ENCODE data around the gene CHD5. TPM values are rescaled to one million over a fixed set of nuclear protein-coding genes. Genes with fewer than 3 reads are reported as not detected.
"Not testable (repeated sequence)": the region's sequence is repeated elsewhere in the genome, so short reads cannot be mapped to it uniquely, and the experiment has no call there.

CHD5 gene
- total RNA-seq, 4 donors from 2014 or later: 0.30 TPM; not detected in 3

- Histone ChIP-seq H3K27ac (no peak overlapping the region), H3K4me1 (peaks cover 0 to 13% (median 0%) of the 10 kb centered on the region in 4 donors), H3K27me3 (no peaks in the 10 kb centered on the region), H3K4me3 (no peak overlapping the region), H3K9me3 (no peaks in the 10 kb centered on the region), H3K36me3 (peaks cover 0 to 63% (median 5%) of the 10 kb centered on the region in 3 donors)
- TF ChIP-seq POLR2A (IDR thresholded peaks at IDR 0.05) (no peak), EP300 (IDR thresholded peaks at IDR 0.05) (no peak), CTCF (IDR thresholded peaks at IDR 0.05) (no peak)
- 89 to 90% methylated on average over 12 of the region's 12 CpGs for WGBS, 2 donors
- no peak for DNase-seq (ENCODE audit: low spot score in 2 of 2)
These were observed 41.2 kb upstream of the CHD5 start for GRCh38 chr1:6221210-6221784.

- WGBS, 2 donors: 68 to 86% methylated on average over 2 to 8 of the region's 8 CpGs
- Histone ChIP-seq H3K36me3 (peaks cover 0 to 63% (median 5%) of the 10 kb centered on the region in 3 donors), H3K4me1 (peaks cover 0 to 13% (median 0%) of the 10 kb centered on the region in 4 donors), H3K4me3 (no peak overlapping the region), H3K9me3 (no peaks in the 10 kb centered on the region), H3K27ac (no peak overlapping the region), H3K27me3 (no peaks in the 10 kb centered on the region)
- no peak for DNase-seq (ENCODE audit: low spot score in 2 of 2)
- TF ChIP-seq EP300 (IDR thresholded peaks at IDR 0.05) (no peak), CTCF (IDR thresholded peaks at IDR 0.05) (no peak), POLR2A (IDR thresholded peaks at IDR 0.05) (no peak)
These were observed 40.1 kb upstream of the CHD5 start for GRCh38 chr1:6220236-6220635.

- H3K4me1 ChIP-seq: peaks cover 0 to 13% (median 0%) of the 10 kb centered on the region in 4 donors
- not testable (repeated sequence) for H3K4me3 ChIP-seq; H3K27ac ChIP-seq; H3K27me3 ChIP-seq; DNase-seq (ENCODE audit: low spot score in 2 of 2); H3K9me3 ChIP-seq
- WGBS, 2 donors: 86 to 89% methylated on average over 11 of the region's 11 CpGs
- H3K36me3 ChIP-seq: peaks cover 0 to 57% (median 5%) of the 10 kb centered on the region in 3 donors
These were observed 39.5 kb upstream of the CHD5 start for GRCh38 chr1:6219641-6220040.

GRCh38 chr1:6218375-6219164 lies 38.4 kb upstream of the CHD5 start:
- WGBS, 2 donors: 80 to 89% methylated on average over 16 of the region's 16 CpGs
- H3K36me3 ChIP-seq: peaks cover 0 to 46% (median 0%) of the 10 kb centered on the region in 3 donors
- no peak overlapping the region for H3K27ac ChIP-seq
- DNase-seq (ENCODE audit: low spot score in 2 of 2): no peak
- peaks cover 0 to 13% (median 0%) of the 10 kb centered on the region in 4 donors for H3K4me1 ChIP-seq
- TF ChIP-seq POLR2A (IDR thresholded peaks at IDR 0.05) (no peak), EP300 (IDR thresholded peaks at IDR 0.05) (no peak), CTCF (IDR thresholded peaks at IDR 0.05) (no peak)
- H3K4me3 ChIP-seq: no peak overlapping the region
- H3K9me3 ChIP-seq: no peaks in the 10 kb centered on the region
- no peaks in the 10 kb centered on the region for H3K27me3 ChIP-seq

- no peaks in the 10 kb centered on the region for H3K9me3 ChIP-seq
- H3K4me3 ChIP-seq: no peak overlapping the region
- peaks cover 0 to 35% (median 0%) of the 10 kb centered on the region in 3 donors for H3K36me3 ChIP-seq
- DNase-seq (ENCODE audit: low spot score in 2 of 2): no peak
- H3K27ac ChIP-seq: no peak overlapping the region
- TF ChIP-seq POLR2A (IDR thresholded peaks at IDR 0.05) (no peak), EP300 (IDR thresholded peaks at IDR 0.05) (no peak), CTCF (IDR thresholded peaks at IDR 0.05) (no peak)
- WGBS, 2 donors: 69 to 72% methylated on average over 19 to 20 of the region's 20 CpGs
- H3K27me3 ChIP-seq: peaks cover 0 to 8% of the 10 kb centered on the region in 2 donors
- H3K4me1 ChIP-seq: peaks cover 0 to 25% (median 13%) of the 10 kb centered on the region in 4 donors
These were observed 32.3 kb upstream of the CHD5 start for GRCh38 chr1:6212193-6212959.

Data from tibial nerve (tissue), 4 donors.